PC-9 (cell line): Measurements from ENCODE around the gene TMEM80. TPM values are rescaled to one million over a fixed set of nuclear protein-coding genes. Genes with fewer than 3 reads are reported as not detected.
"Not testable (repeated sequence)": the region's sequence is repeated elsewhere in the genome, so short reads cannot be mapped to it uniquely, and the experiment has no call there.

Experiments
- Bru-seq: library from RNA; stranded (reverse); fragments of 400-500 nt; gene quantifications from one replicate; lab custom pipeline; 2021; lab: Mats Ljungman, UMichigan
- BruChase-seq, 2 experiments: library from RNA; stranded (reverse); fragments of 400-500 nt; gene quantifications; one replicate each; lab custom pipeline; 2021; lab: Mats Ljungman, UMichigan
- BruUV-seq: library from RNA; stranded (reverse); fragments of 400-500 nt; replicated peaks from 2 replicates; lab custom pipeline; 2021; lab: Mats Ljungman, UMichigan
- CTCF ChIA-PET: fragments of 300-600 bp; sonication (Branson Sonifier 250); formaldehyde crosslinking; loops from one replicate; lab custom pipeline; 2022; ENCODE audit warnings: antibody characterized with exemption; lab: Charles Lee
- POLR2A ChIA-PET: fragments of 300-600 bp; sonication (Branson Sonifier 250); formaldehyde crosslinking; loops from one replicate; lab custom pipeline; 2022; ENCODE audit warnings: antibody characterized with exemption; ENCODE audit not compliant: unreplicated experiment; lab: Charles Lee
- DNase-seq, 2 experiments: peaks; one replicate each; pipeline versions ENCODE4 v3.0.0 to v3.0.0-alpha.2; 2015 to 2022; ENCODE audit warnings: mixed read lengths in 1 of 2
- H2AFZ ChIP-seq: fragments of 200-600 bp; sonication (generic); 2 replicates; pipeline ENCODE4 v1.8.1; 2017; ENCODE audit warnings: antibody characterized with exemption
- H3F3A ChIP-seq: fragments of 200-600 bp; sonication (generic); 2 replicates; pipeline ENCODE4 v1.8.1; 2017; ENCODE audit warnings: antibody characterized with exemption, mild to moderate bottlenecking, low read depth; ENCODE audit not compliant: insufficient read depth
- H3K27ac ChIP-seq: fragments of 200-600 bp; sonication (generic); 2 replicates; pipeline ENCODE4 v1.6.1; 2016; ENCODE audit warnings: mixed run types
- H3K27me3 ChIP-seq: fragments of 200-600 bp; sonication (generic); 2 replicates; pipeline ENCODE4 v1.6.1; 2016; ENCODE audit warnings: low read depth, mixed run types; ENCODE audit not compliant: insufficient read depth
- H3K36me3 ChIP-seq: fragments of 200-600 bp; sonication (generic); 2 replicates; pipeline ENCODE4 v1.6.1; 2016; ENCODE audit warnings: low read depth, mixed run types
- H3K4me1 ChIP-seq: fragments of 200-600 bp; sonication (generic); replicated peaks from 2 replicates; pipeline ENCODE4 v1.6.1; 2016; ENCODE audit warnings: mixed run types; ENCODE audit not compliant: insufficient read depth
- H3K4me2 ChIP-seq: fragments of 200-600 bp; sonication (generic); 2 replicates; pipeline ENCODE4 v1.6.1; 2017; ENCODE audit warnings: mixed run types
- H3K4me3 ChIP-seq: fragments of 200-600 bp; sonication (generic); 2 replicates; pipeline ENCODE4 v1.6.1; 2016; ENCODE audit warnings: mixed run types
- H3K79me2 ChIP-seq: fragments of 200-600 bp; sonication (generic); 2 replicates; pipeline ENCODE4 v1.6.1; 2017; ENCODE audit warnings: low read depth, mixed run types
- H3K9me2 ChIP-seq: fragments of 200-600 bp; sonication (generic); 2 replicates; pipeline ENCODE4 v1.8.1; 2017; ENCODE audit warnings: mild to moderate bottlenecking; ENCODE audit not compliant: insufficient read depth
- H3K9me3 ChIP-seq: fragments of 200-600 bp; sonication (generic); 2 replicates; pipeline ENCODE4 v1.8.1; 2016; ENCODE audit warnings: low read depth; ENCODE audit not compliant: insufficient read depth
- H4K20me1 ChIP-seq: fragments of 200-600 bp; sonication (generic); 2 replicates; pipeline ENCODE4 v1.8.1; 2017; ENCODE audit not compliant: insufficient read depth
- EZH2 ChIP-seq: fragments of 200-600 bp; sonication (generic); IDR thresholded peaks from 2 replicates; pipeline ENCODE4 v1.8.0; 2017; ENCODE audit warnings: antibody characterized with exemption, low read depth
- intact Hi-C: fragments of 100-400 bp; cut with micrococcal nuclease; formaldehyde crosslinking; loops from one replicate; pipeline ENCODE4 v1.10.0; 2022; ENCODE audit not compliant: unreplicated experiment
- long read RNA-seq: library from polyadenylated mRNA; stranded (forward); transcript quantifications from one replicate; pipeline ENCODE4 v2.0.0, GENCODE V29; 2022
- total RNA-seq: library from RNA; stranded (reverse); gene quantifications from 2 replicates; pipeline ENCODE4 v1.2.3, GENCODE V29; 2021
- TF ChIP-seq, protein P1 (sequence below): fragments of 200-600 bp; sonication (generic); conservative IDR thresholded peaks from 2 replicates; pipeline ENCODE4 v1.6.1; 2017; ENCODE audit warnings: mixed run types, antibody characterized with exemption, mild to moderate bottlenecking, moderate library complexity

The TMEM80 gene
- total RNA-seq = 34.0 and 36.6 TPM in 2 replicates
- percentile 63 among the genes with signal in this experiment for Bru-seq, nascent RNA
- percentile 68 among the genes with signal in this experiment for BruChase-seq, experiment 1, labeled RNA remaining after a 2-hour chase
- BruChase-seq, experiment 2, labeled RNA remaining after a 6-hour chase = percentile 67 among the genes with signal in this experiment
- long read RNA-seq, partial matches to known transcripts = 6 of 58 reads
- long read RNA-seq, other reads (novel, unspliced or antisense) = 52 of 58 reads

DNA sequence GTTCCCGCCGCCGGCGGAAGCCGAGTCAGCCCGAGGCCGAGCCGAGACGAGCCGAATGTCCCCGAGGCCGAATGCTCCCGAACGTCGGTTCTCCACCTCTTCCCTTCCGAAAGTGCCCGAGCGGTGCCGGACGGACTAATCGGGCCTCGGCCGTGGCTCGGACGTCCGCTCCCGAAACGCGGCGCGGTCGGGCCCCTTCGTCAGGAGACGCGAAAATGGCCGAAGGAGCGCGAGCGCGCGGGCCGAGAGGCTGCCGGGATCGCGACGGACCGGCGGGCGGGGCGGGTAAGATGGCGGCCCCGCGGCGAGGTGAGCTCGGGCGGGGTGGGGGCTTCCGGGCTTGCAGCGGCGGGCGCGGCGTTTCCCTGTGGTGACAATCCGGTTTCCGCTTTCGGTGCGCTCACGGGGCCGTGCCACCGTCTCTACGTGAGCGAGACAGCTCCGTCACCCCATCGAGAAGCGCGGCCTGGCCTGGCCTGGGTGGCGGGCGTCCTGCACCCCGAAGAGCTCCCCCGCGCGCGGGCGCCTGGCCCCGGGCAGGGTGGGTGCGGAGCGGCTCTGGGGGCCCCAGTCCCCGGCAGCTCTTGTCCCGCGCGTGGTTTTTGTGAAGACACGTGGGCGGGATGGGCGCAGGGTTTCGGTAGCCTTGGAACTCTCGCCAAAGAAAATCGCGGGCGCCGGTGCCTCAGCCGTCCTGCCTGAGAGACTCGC lies at the start of gene TMEM80:
Gene TMEM80 (plus strand): TSS at position 279 of the 711 bp plus-strand sequence. CDS start 12 bp downstream, at position 291.
- intact Hi-C loops = loop anchor here (2.0 kb wide), 1 partner anchor 31 kb away; no protein-coding TSS in a partner anchor
- no peaks in the 10 kb centered on the region for H3K27me3 ChIP-seq
- peaks cover 11% of the 10 kb centered on the region for H4K20me1 ChIP-seq
- H3K4me2 ChIP-seq = peak within 1 kb of the TSS; percentile 73
- H3F3A ChIP-seq = no peaks in the 10 kb centered on the region; the same call in 1 of the 2 replicates
- DNase-seq = peak; percentile 83 to 95
- peak within 1 kb of the TSS; percentile 79 for H3K4me3 ChIP-seq
- TSS peak; percentile 64 for BruUV-seq
- H3K27ac ChIP-seq = peak within 1 kb of the TSS; percentile 99
- H3K36me3 ChIP-seq = no peaks in the 10 kb centered on the region
- H3K4me1 ChIP-seq = peaks cover 27% of the 10 kb centered on the region; the same call in 1 of the 2 replicates
- peaks cover 54% of the 10 kb centered on the region for H3K79me2 ChIP-seq
- peak within 1 kb of the TSS; percentile 87 for H2AFZ ChIP-seq
- TF ChIP-seq EZH2 = no peak
- TF ChIP-seq, protein P1, sequence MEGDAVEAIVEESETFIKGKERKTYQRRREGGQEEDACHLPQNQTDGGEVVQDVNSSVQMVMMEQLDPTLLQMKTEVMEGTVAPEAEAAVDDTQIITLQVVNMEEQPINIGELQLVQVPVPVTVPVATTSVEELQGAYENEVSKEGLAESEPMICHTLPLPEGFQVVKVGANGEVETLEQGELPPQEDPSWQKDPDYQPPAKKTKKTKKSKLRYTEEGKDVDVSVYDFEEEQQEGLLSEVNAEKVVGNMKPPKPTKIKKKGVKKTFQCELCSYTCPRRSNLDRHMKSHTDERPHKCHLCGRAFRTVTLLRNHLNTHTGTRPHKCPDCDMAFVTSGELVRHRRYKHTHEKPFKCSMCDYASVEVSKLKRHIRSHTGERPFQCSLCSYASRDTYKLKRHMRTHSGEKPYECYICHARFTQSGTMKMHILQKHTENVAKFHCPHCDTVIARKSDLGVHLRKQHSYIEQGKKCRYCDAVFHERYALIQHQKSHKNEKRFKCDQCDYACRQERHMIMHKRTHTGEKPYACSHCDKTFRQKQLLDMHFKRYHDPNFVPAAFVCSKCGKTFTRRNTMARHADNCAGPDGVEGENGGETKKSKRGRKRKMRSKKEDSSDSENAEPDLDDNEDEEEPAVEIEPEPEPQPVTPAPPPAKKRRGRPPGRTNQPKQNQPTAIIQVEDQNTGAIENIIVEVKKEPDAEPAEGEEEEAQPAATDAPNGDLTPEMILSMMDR = no peak
- CTCF ChIA-PET = interaction anchor here (0.6 to 1.5 kb wide), 3 partner anchors 16 to 52 kb away, joined by 3 to 18 read pairs (median 5); no protein-coding TSS in a partner anchor
- no peaks in the 10 kb centered on the region for H3K9me3 ChIP-seq
- H3K9me2 ChIP-seq = no peaks in the 10 kb centered on the region
- POLR2A ChIA-PET = interaction anchor here (0.6 to 1.0 kb wide), 4 partner anchors 9 to 149 kb away, joined by 3 to 9 read pairs (median 6); no protein-coding TSS in a partner anchor

DNA sequence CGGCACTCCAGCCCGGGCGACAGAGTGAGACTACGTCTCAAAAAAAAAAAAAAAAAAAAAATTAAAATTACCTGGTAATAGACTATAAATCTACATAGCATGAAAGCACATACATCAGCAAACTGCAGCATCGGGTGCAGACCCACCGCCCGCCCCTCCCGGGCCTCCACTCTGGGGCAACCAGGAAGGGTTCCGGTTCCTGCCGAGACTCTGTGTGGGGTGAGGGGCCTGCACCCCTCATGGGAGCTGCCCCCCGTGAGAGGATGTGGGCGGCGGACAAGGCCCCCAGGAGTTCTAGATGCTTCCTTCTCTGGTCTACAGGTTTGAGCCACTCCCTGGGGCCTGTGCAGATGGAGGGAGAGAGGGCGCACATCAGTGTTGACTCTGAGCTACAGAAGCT lies 49.4 kb upstream of the TMEM80 start:
- Histone ChIP-seq H3K27me3 (no peaks in the 10 kb centered on the region), H3K4me3 (no peak overlapping the region), H3F3A (peaks cover 23% of the 10 kb centered on the region; the same call in 1 of the 2 replicates), H3K9me2 (no peaks in the 10 kb centered on the region), H3K36me3 (no peaks in the 10 kb centered on the region), H3K4me2 (no peak overlapping the region), H3K4me1 (no peaks in the 10 kb centered on the region), H3K9me3 (no peaks in the 10 kb centered on the region), H3K27ac (no peak overlapping the region), H2AFZ (no peak overlapping the region), H4K20me1 (no peaks in the 10 kb centered on the region), H3K79me2 (no peaks in the 10 kb centered on the region)
- no TSS peak for BruUV-seq
- TF ChIP-seq, protein P1 = no peak
- no peak for TF ChIP-seq EZH2
- intact Hi-C loops = no loop called here
- no peak for DNase-seq
- CTCF ChIA-PET = no interaction called here
- POLR2A ChIA-PET = no interaction called here

DNA sequence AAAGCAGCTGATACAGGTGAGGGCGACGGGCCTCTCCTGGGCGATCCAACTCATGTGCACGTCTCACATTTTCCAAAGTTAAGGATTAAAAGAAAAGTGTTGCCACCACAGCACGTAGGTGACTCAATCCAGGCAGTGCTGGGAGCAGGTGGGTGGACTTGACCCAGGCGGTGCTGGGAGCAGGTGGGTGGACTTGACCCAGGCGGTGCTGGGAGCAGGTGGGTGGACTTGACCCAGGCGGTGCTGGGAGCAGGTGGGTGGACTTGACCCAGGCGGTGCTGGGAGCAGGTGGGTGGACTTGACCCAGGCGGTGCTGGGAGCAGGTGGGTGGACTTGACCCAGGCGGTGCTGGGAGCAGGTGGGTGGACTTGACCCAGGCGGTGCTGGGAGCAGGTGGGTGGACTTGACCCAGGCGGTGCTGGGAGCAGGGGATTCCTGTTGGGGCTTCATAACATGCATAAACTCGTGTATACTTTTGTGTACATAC lies 47.9 kb upstream of the TMEM80 start:
- CTCF ChIA-PET, H3K36me3 ChIP-seq, POLR2A ChIA-PET: not testable (repeated sequence)

More for the DNA sequence above, 47.9 kb upstream of the TMEM80 start:
- BruUV-seq, H2AFZ ChIP-seq, H3K4me1 ChIP-seq, H4K20me1 ChIP-seq, H3K79me2 ChIP-seq, H3K9me3 ChIP-seq, DNase-seq, H3K4me3 ChIP-seq, H3K27me3 ChIP-seq, H3K27ac ChIP-seq, H3K9me2 ChIP-seq, H3K4me2 ChIP-seq, intact Hi-C loops: not testable (repeated sequence)
- H3F3A ChIP-seq = peaks cover 18% of the 10 kb centered on the region; the same call in 1 of the 2 replicates
